K562 (cell line): Measurements from ENCODE around the gene CCNYL1. TPM values are rescaled to one million over a fixed set of nuclear protein-coding genes. Genes with fewer than 3 reads are reported as not detected.

Experiments used
- BHLHE40 ChIP-seq: IDR thresholded peaks from 2 replicates; pipeline ENCODE4 v1.6.1; 2011; ENCODE audit warnings: low read length, improper control_type of control experiment
- CAMTA2 ChIP-seq: fragments of 250-450 bp; sonication (Bioruptor Pico); conservative IDR thresholded peaks from 2 replicates; pipeline ENCODE4 v1.5.1; 2022
- CBFA2T3 ChIP-seq: fragments of 450-650 bp; IDR thresholded peaks from 2 replicates; pipeline ENCODE4 v1.6.1; 2017
- CHD2 ChIP-seq: IDR thresholded peaks from 2 replicates; pipeline ENCODE4 v1.6.1; 2011; ENCODE audit warnings: low read depth, low read length
- KLF16 ChIP-seq: IDR thresholded peaks from 2 replicates; pipeline ENCODE4 v1.6.1; 2016; ENCODE audit warnings: antibody characterized with exemption
- MAZ ChIP-seq, 2 experiments: fragments of 450-650 bp in 1 of 2; sonication (generic) in 1 of 2; formaldehyde crosslinking; IDR thresholded peaks in 1 of 2; conservative IDR thresholded peaks in 1 of 2; 2 replicates each; pipeline versions ENCODE4 v1.4.0 to v1.5.0; 2020; ENCODE audit warnings: mild to moderate bottlenecking in 1 of 2, missing genetic modification reagents in 1 of 2
- NR2C2 ChIP-seq, 2 experiments: fragments of 200-800 bp in 1 of 2; sonication (Bioruptor generic) in 1 of 2; sonication (generic) in 1 of 2; formaldehyde crosslinking in 1 of 2; IDR thresholded peaks; 2 replicates each; pipeline versions ENCODE4 v1.6.1 to v1.8.0; 2016 to 2022; ENCODE audit warnings: mild to moderate bottlenecking in 1 of 2, missing compliant biosample characterization in 1 of 2, missing genetic modification characterization in 1 of 2, missing genetic modification reagents in 1 of 2
- RFX1 ChIP-seq: fragments of 450-650 bp; IDR thresholded peaks from 2 replicates; pipeline ENCODE4 v1.6.1; 2016; ENCODE audit warnings: mild to moderate bottlenecking, moderate library complexity
- ZNF780A ChIP-seq: fragments of 250-450 bp; sonication (Bioruptor Pico); IDR thresholded peaks from 2 replicates; pipeline ENCODE4 v1.5.0; 2021; ENCODE audit warnings: mild to moderate bottlenecking
- polyA plus RNA-seq, 8 experiments: library from polyadenylated mRNA; depleted of rRNA in 4 of 8; stranded (reverse) in 5 of 8; unstranded in 3 of 8; fragments of >200 nt; fragmentation: Nextera tagmentation in 2 of 8; fragmentation: Illumina TruSeq in 1 of 8; extraction: Ambion mirVana in 2 of 8; extraction: Trizol in 1 of 8; gene quantifications; 2 replicates each; pipeline versions ENCODE4 v1.2.1 to v1.2.3, GENCODE V29; 2011 to 2014; ENCODE audit warnings: inconsistent platforms in 1 of 8, missing spikeins in 1 of 8
- total RNA-seq, 7 experiments: library from RNA; depleted of rRNA in 6 of 7; stranded (reverse); fragments of >200 nt in 6 of 7; fragmentation: Illumina TruSeq in 2 of 7; extraction: Trizol in 2 of 7; gene quantifications; 2 replicates each; pipeline versions ENCODE4 v1.2.1 to v1.2.3, GENCODE V29; 2011 to 2021; ENCODE audit warnings: low replicate concordance in 1 of 7
- TF ChIP-seq, protein P1 (sequence below): IDR thresholded peaks from 2 replicates; pipeline ENCODE4 v1.6.1; 2012; ENCODE audit warnings: low read depth, low read length, improper control_type of control experiment, borderline replicate concordance
- TF ChIP-seq, protein P2 (sequence below): fragments of 450-650 bp; IDR thresholded peaks from 2 replicates; pipeline ENCODE4 v1.6.1; 2016; ENCODE audit warnings: antibody characterized with exemption

CCNYL1 gene
- total and polyA plus RNA-seq, 9 of the 15 experiments (the other 6 are each of a cell fraction or from before 2014, with no cell fraction given): 1.9 to 7.5 (median 4.7) TPM

DNA sequence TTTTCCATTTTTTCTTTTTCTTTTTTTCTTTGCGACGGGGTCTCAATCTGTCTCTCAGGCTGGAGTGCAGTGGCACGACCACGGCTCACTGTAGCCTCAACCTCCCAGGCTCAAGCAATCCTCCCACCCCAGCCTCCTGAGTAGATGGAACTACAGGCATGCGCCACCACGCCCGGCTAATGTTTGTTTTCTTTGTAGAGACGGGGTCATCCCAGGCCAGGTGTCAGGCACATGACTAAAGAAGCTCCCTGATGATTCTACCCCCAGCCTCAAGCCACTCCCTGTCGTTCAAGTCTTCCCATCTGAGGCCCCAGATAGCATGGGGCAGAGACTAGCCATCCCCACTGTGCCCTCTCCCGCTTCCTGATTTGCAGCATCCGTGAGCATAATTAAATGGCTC lies 68.1 kb downstream of the CCNYL1 start (continued):
- TF ChIP-seq BHLHE40 (peak; percentile 53; the same call in 1 of the 2 replicates), RFX1 (no peak), ZNF780A (CRISPR knock-in tag) (no peak), CBFA2T3 (peak; percentile 38), MAZ (CRISPR knock-in tag; conservative IDR thresholded peaks at IDR 0.05 in 1 of 2, IDR thresholded peaks at IDR 0.05 in 1 of 2) (no peak), CHD2 (no peak), NR2C2 (CRISPR knock-in tag; IDR thresholded peaks at IDR 0.05) (no peak), NR2C2 (tag; IDR thresholded peaks at IDR 0.05) (peak; percentile 29; the same call in 1 of the 2 replicates), KLF16 (no peak), CAMTA2 (CRISPR knock-in tag) (no peak)
- TF ChIP-seq, protein P1, sequence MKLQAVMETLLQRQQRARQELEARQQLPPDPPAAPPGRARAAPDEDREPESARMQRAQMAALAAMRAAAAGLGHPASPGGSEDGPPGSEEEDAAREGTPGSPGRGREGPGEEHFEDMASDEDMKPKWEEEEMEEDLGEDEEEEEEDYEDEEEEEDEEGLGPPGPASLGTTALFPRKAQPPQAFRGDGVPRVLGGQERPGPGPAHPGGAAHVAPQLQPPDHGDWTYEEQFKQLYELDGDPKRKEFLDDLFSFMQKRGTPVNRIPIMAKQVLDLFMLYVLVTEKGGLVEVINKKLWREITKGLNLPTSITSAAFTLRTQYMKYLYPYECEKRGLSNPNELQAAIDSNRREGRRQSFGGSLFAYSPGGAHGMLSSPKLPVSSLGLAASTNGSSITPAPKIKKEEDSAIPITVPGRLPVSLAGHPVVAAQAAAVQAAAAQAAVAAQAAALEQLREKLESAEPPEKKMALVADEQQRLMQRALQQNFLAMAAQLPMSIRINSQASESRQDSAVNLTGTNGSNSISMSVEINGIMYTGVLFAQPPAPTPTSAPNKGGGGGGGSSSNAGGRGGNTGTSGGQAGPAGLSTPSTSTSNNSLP: no peak
- TF ChIP-seq, protein P2, sequence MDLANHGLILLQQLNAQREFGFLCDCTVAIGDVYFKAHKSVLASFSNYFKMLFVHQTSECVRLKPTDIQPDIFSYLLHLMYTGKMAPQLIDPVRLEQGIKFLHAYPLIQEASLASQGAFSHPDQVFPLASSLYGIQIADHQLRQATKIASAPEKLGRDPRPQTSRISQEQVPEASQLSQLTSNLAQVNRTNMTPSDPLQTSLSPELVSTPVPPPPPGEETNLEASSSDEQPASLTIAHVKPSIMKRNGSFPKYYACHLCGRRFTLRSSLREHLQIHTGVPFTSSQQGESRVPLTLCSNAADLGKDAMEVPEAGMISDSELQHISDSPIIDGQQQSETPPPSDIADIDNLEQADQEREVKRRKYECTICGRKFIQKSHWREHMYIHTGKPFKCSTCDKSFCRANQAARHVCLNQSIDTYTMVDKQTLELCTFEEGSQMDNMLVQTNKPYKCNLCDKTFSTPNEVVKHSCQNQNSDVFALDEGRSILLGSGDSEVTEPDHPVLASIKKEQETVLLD: no peak
